ENCODE measurements around the gene FANCG. TPM values are rescaled to one million over a fixed set of nuclear protein-coding genes. Genes with fewer than 3 reads are reported as not detected.
A peak's percentile ranks its signal among the peaks of the same experiment; 100 is the strongest.

FANCG gene
- total RNA-seq, 1 experiment from 2014 or later, result 74.8 TPM

- Histone ChIP-seq H3K36me3 (ENCODE audit: control insufficient read depth, insufficient read depth, low read length) (no peaks in the 10 kb centered on the region), H3K27me3 (replicated peaks; ENCODE audit: control insufficient read depth, insufficient read depth, low read length) (no peaks in the 10 kb centered on the region), H3K4me1 (no peaks in the 10 kb centered on the region), H3K4me3 (ENCODE audit: low read depth, low read length) (no peak overlapping the region), H3K9me3 (no peaks in the 10 kb centered on the region)
- POLR2A ChIA-PET, result no interaction called here
- no peak for DNase-seq
- no peak for TF ChIP-seq CTCF (IDR thresholded peaks at IDR 0.05; ENCODE audit: insufficient read depth in 1 of 2, low read depth in 1 of 2, low read length in 1 of 2, severe bottlenecking in 1 of 2, unreplicated experiment in 1 of 2)
- Mint-ChIP-seq H3K9me3 (ENCODE audit: unreplicated experiment) (no peaks in the 10 kb centered on the region), H3K27ac (ENCODE audit: unreplicated experiment) (no peak overlapping the region), H3K4me1 (ENCODE audit: low read depth, unreplicated experiment) (no peaks in the 10 kb centered on the region), H3K36me3 (ENCODE audit: insufficient read depth, unreplicated experiment) (peaks cover 3% of the 10 kb centered on the region), H3K27me3 (ENCODE audit: insufficient read depth, unreplicated experiment) (no peaks in the 10 kb centered on the region), H3K4me3 (ENCODE audit: unreplicated experiment) (no peak overlapping the region)
- BruUV-seq (replicated peaks), result no TSS peak
- intact Hi-C loops (cut with micrococcal nuclease; ENCODE audit: unreplicated experiment), result no loop called here
- CTCF ChIA-PET, result no interaction called here
Measured at GRCh38 chr9:35085078-35085477, 5.3 kb upstream of the FANCG start.

GRCh38 chr9:35079041-35079425 is 709 bp downstream of the FANCG start:
- DNase-seq, result no peak
- peak overlapping the region; percentile 88 for H3K4me3 ChIP-seq (ENCODE audit: low read depth, low read length)
- no peaks in the 10 kb centered on the region for H3K27me3 ChIP-seq (replicated peaks; ENCODE audit: control insufficient read depth, insufficient read depth, low read length)
- no peaks in the 10 kb centered on the region for H3K9me3 ChIP-seq
- peaks cover 2% of the 10 kb centered on the region; the same call in 1 of the 2 replicates for H3K36me3 ChIP-seq (ENCODE audit: control insufficient read depth, insufficient read depth, low read length)
- H3K27me3 Mint-ChIP-seq (ENCODE audit: insufficient read depth, unreplicated experiment), result no peaks in the 10 kb centered on the region
- ChIA-PET CTCF (interaction anchor here (1.0 to 1.6 kb wide), 4 partner anchors 18 to 179 kb away, joined by 4 to 10 read pairs (median 7); partner anchors contain the start of genes PIGO and STOML2), POLR2A (interaction anchor here (1.0 to 2.2 kb wide), 4 partner anchors 7 to 90 kb away, joined by 3 to 14 read pairs (median 6); partner anchors contain the start of genes ATOSB, DNAJB5, STOML2 and VCP)
- H3K27ac Mint-ChIP-seq (ENCODE audit: unreplicated experiment), result peak overlapping the region; percentile 87
- peaks cover 31% of the 10 kb centered on the region for H3K36me3 Mint-ChIP-seq (ENCODE audit: insufficient read depth, unreplicated experiment)
- peak overlapping the region; percentile 86 for H3K4me3 Mint-ChIP-seq (ENCODE audit: unreplicated experiment)
- no peaks in the 10 kb centered on the region for H3K9me3 Mint-ChIP-seq (ENCODE audit: unreplicated experiment)
- peaks cover 10% of the 10 kb centered on the region; the same call in 1 of the 2 replicates for H3K4me1 ChIP-seq
- H3K4me1 Mint-ChIP-seq (ENCODE audit: low read depth, unreplicated experiment), result peaks cover 7% of the 10 kb centered on the region
- intact Hi-C loops (cut with micrococcal nuclease; ENCODE audit: unreplicated experiment), result loop anchor here (1.0 kb wide), 1 partner anchor 17 kb away; the partner anchor contains the start of gene PIGO
- TF ChIP-seq CTCF (IDR thresholded peaks at IDR 0.05; ENCODE audit: insufficient read depth in 1 of 2, low read depth in 1 of 2, low read length in 1 of 2, severe bottlenecking in 1 of 2, unreplicated experiment in 1 of 2), result no peak
- BruUV-seq (replicated peaks), result TSS peak; percentile 43

DNA sequence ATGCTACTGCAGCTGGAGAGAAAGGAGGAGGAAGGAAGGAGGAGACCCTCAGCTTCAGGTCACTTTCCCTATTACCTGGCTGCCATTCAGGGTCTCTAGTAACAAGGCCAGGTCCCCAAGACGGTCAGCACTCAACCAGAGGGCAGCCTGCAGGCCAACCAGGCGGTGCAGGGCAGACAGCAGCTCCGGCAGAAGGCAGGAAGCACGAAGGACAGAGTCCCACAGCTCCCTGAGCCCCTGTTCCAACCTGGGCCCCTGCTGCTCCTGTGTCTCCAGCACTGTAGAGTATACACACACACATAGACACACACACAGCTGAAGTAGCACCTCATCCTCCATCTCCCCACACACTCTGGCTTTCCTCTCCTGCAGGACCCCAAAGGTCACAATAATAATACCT is 1.7 kb downstream of the FANCG start:
- no peaks in the 10 kb centered on the region for H3K9me3 Mint-ChIP-seq (ENCODE audit: unreplicated experiment)
- peak overlapping the region; percentile 86 for H3K4me3 Mint-ChIP-seq (ENCODE audit: unreplicated experiment)
- no peaks in the 10 kb centered on the region for H3K27me3 Mint-ChIP-seq (ENCODE audit: insufficient read depth, unreplicated experiment)
- H3K27ac Mint-ChIP-seq (ENCODE audit: unreplicated experiment), result peak overlapping the region; percentile 87
- peaks cover 9% of the 10 kb centered on the region for H3K4me1 Mint-ChIP-seq (ENCODE audit: low read depth, unreplicated experiment)
- H3K36me3 ChIP-seq (ENCODE audit: control insufficient read depth, insufficient read depth, low read length), result peaks cover 2% of the 10 kb centered on the region; the same call in 1 of the 2 replicates
- peaks cover 31% of the 10 kb centered on the region for H3K36me3 Mint-ChIP-seq (ENCODE audit: insufficient read depth, unreplicated experiment)
- DNase-seq, result no peak
- CTCF ChIA-PET, result no interaction called here
- no peaks in the 10 kb centered on the region for H3K9me3 ChIP-seq
- POLR2A ChIA-PET, result no interaction called here
- no peak for TF ChIP-seq CTCF (IDR thresholded peaks at IDR 0.05; ENCODE audit: insufficient read depth in 1 of 2, low read depth in 1 of 2, low read length in 1 of 2, severe bottlenecking in 1 of 2, unreplicated experiment in 1 of 2)
- no TSS peak for BruUV-seq (replicated peaks)
- H3K27me3 ChIP-seq (replicated peaks; ENCODE audit: control insufficient read depth, insufficient read depth, low read length), result no peaks in the 10 kb centered on the region
- H3K4me3 ChIP-seq (ENCODE audit: low read depth, low read length), result no peak overlapping the region
- H3K4me1 ChIP-seq, result peaks cover 12% of the 10 kb centered on the region; the same call in 1 of the 2 replicates
- intact Hi-C loops (cut with micrococcal nuclease; ENCODE audit: unreplicated experiment), result no loop called here

Measured in Caco-2 (cell line).